ENCODE measurements around the gene PWP1. TPM values are rescaled to one million over a fixed set of nuclear protein-coding genes. Genes with fewer than 3 reads are reported as not detected.

PWP1 gene
- total and polyA plus RNA-seq, 9 of the 15 experiments (the other 6 are each of a cell fraction or from before 2014, with no cell fraction given) = 61.6 to 401 (median 111) TPM

DNA sequence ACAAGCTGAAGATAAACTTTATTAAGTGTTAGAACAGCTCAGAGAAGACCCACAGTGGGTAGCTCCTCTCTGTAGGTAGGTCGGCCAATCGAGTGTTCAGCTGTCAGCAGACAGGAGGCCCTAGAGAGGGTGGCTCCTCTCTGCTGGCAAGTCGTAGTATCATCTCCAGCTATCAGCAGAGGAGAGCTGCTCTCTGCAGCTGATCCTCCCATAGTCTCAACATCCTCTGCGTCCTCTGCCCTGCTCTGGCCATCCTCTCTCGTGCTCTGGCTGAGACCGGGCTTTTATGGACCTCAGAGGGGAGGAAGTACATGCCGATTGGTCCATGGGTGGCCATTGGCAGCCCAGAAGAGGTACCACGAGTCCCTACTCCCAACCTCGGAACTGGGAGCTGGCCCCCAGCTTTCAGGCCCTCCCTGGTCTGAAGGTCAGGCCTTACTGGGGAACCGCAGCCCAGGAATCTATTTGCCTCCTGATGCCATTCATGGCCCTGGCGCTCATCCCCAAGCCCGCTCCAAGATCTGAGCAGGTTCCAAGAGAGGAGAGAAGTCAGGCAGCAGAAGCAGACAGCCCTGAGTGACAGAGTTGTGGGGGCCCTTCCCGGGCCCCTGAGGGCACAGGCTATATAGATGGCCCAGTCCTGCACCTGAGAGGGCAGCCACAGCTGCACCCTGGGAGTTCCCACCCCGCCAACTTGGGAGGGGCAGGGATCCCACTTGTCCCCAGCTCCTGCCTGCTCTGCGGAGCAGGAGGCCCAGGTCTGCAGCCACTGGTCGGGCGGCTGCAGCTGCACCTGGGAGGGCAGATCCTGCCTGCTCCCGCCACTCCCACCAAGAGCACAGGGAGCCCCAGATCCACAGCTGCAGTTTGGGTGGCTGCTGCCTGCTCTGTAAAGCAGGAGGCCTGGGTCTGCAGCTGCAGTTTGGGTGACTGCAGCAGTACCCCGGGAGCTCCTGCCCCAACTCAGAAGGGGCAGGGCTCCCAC lies 3.5 kb upstream of the PWP1 start:
- BruUV-seq (replicated peaks) = no TSS peak
- ATAC-seq = no peak
- H3K79me2 ChIP-seq (ENCODE audit: control insufficient read depth, insufficient read depth, low read length) = peaks cover 21% of the 10 kb centered on the region
- no peak overlapping the region for H3K4me3 ChIP-seq
- no peak overlapping the region for H3K4me2 ChIP-seq (ENCODE audit: insufficient read depth, low read length)
- TF ChIP-seq ZEB2 (IDR thresholded peaks at IDR 0.05) = no peak
- TF ChIP-seq TCF3 (CRISPR knock-in tag; IDR thresholded peaks at IDR 0.05) = no peak
- no peak for TF ChIP-seq EHMT2 (IDR thresholded peaks at IDR 0.05)
- no peak for TF ChIP-seq SMARCA4 (IDR thresholded peaks at IDR 0.05)
- no peak for TF ChIP-seq STAG1 (CRISPR knock-in tag; IDR thresholded peaks at IDR 0.05; ENCODE audit: borderline replicate concordance)
- no peak for TF ChIP-seq ESRRA (IDR thresholded peaks at IDR 0.05; ENCODE audit: borderline replicate concordance, low read depth)
- TF ChIP-seq NONO (IDR thresholded peaks at IDR 0.05; ENCODE audit: low read depth in 2 of 2, low read length in 1 of 2) = no peak
- no peak for TF ChIP-seq CCAR2 (IDR thresholded peaks at IDR 0.05; ENCODE audit: low read depth, low read length)
- no peak for TF ChIP-seq KLF16 (IDR thresholded peaks at IDR 0.05)
- H3K9me1 ChIP-seq (ENCODE audit: control insufficient read depth, insufficient read depth, low read length) = no peaks in the 10 kb centered on the region
- POLR2A ChIA-PET = interaction anchor here (0.6 to 1.6 kb wide), 5 partner anchors 9 to 78 kb away, joined by 3 to 6 read pairs (median 3); no protein-coding TSS in a partner anchor
- H3K27me3 ChIP-seq (ENCODE audit: control insufficient read depth in 2 of 2, insufficient read depth in 2 of 2, low read length in 2 of 2) = peaks cover 6 to 13% of the 10 kb centered on the region in 2 experiments; a peak in 3 of 5 replicates
- no peak overlapping the region for H2AFZ ChIP-seq (ENCODE audit: low read depth, low read length)
- in situ Hi-C loops (cut with MboI) (no loop called here), intact Hi-C loops (cut with micrococcal nuclease) (no loop called here)
- H3K9me3 ChIP-seq (replicated peaks; ENCODE audit: control insufficient read depth, insufficient read depth, low read depth, low read length) = no peaks in the 10 kb centered on the region
- CTCF ChIA-PET (ENCODE audit: low intra/inter-chr PET ratio) = no interaction called here
- WGBS (ENCODE audit: insufficient coverage, low coverage, missing lambda C conversion rate) = 48% methylated on average over 13 of the region's 19 CpGs
- DNase-seq (ENCODE audit: extremely low read depth in 1 of 4, low spot score in 3 of 4) = no peak
- H3K9ac ChIP-seq (ENCODE audit: insufficient read depth in 1 of 2, low read depth in 2 of 2, low read length in 2 of 2) = no peak overlapping the region
- peaks cover 2% of the 10 kb centered on the region; the same call in 1 of the 3 replicates for H3K36me3 ChIP-seq (ENCODE audit: control insufficient read depth, insufficient read depth, low read length)
- no peak overlapping the region for H3K27ac ChIP-seq (ENCODE audit: extremely low read depth, low read depth, low read length)
- no peak for FAIRE-seq
- 0 out of 2 replicates have a peak, but pooled peaks cover 2% of the 10 kb centered on the region for H4K20me1 ChIP-seq (replicated peaks; ENCODE audit: control insufficient read depth, insufficient read depth, low read length)
- H3K4me1 ChIP-seq (replicated peaks in 1 of 2; ENCODE audit: control insufficient read depth in 2 of 2, insufficient read depth in 2 of 2, low read length in 2 of 2) = peaks cover 6 to 11% of the 10 kb centered on the region in 2 experiments; a peak in 4 of 5 replicates
